ENCODE data around the gene CFAP161.

Gene CFAP161

DNA sequence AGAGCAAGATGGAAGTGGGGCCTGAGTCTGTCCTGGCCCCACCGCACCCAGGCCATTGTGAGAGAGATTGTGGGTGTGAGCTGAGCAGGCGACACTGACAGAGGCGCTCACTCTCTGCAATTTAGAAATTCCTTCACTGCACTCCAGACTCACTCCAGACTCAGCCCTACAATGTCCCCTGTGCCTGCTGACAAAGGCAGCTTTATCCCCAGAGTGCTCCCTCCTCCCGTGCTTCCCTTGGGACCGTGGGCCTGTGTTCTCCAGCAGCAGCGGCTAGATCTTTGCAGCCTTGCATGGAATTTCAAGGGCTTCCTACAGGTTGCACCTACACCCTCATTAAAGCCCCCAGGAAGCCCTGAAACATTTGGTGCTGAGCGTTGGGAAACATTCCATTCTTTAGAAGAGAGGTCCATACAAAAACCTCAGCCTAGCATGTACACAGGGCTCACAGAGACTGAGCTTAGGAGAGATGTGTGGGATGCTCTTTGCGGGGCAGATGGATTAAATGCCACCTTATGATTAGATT, 61.3 kb downstream of the CFAP161 start:
- DNase-seq = no peak
- in situ Hi-C loops (cut with HindIII; ENCODE audit: low pct_ligation_motif_present, low pct_unique_long_range_greater_than_20kb, low sequenced_read_pairs) = no loop called here

DNA sequence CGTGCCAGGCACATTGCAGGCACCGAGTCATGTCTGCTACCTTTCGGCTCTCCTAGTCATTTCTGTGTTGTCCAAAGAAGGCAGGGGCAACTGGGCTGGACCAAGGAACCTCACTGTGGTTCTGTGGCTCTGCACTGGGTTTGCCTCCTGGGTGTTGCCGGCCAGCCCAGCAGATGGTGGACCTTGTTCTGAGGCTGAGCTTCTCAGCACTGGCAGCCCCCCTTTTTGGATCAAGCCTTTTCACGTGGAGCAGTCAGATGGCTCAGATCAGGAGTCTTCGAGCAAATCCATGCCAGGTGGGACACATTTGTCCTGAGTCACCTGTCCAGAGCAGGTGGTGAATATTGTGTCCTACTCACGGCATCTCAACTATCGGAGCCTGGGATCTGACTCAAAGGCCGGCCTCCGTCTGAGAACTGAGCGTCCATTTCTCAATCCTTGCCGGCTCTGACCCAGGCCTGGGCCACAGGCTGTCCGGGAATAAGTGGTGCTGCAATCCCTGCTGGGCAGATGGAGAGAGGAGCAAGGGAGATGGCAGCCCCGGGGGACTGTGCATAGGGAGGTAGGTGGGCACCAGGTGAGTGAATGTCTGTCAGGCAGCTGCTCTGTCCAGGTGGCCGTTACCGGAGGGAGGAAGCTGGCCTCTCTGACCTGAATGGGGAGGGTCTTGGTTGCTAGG, 62.6 kb downstream of the CFAP161 start, which contains the start of gene IL16:
Gene IL16 (plus strand): TSS at position 304 of the 679 bp plus-strand sequence. CDS start 28,521 bp downstream, outside the sequence.
- no peak for DNase-seq
- in situ Hi-C loops (cut with HindIII; ENCODE audit: low pct_ligation_motif_present, low pct_unique_long_range_greater_than_20kb, low sequenced_read_pairs) = no loop called here

DNA sequence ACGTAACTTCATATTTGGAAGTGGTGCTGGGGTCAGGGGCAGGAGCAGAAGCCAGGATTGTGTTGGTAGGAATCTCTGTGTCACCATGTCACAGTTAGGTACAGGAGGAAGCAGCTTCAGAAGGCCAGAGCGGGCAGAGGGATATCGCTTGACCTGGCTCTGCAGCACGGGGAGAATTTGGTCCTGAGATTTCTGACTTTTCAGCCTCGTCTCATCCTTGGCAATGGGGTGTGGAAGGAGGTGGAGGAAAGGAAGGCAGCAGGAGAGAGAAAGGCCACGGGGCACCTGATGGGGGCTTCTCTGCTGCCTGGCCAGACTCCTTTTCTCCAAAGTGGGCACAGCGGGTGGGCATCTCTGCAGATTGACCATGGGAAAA, 63.2 kb downstream of the CFAP161 start:
- in situ Hi-C loops (cut with HindIII; ENCODE audit: low pct_ligation_motif_present, low pct_unique_long_range_greater_than_20kb, low sequenced_read_pairs) = no loop called here
- DNase-seq = no peak

DNA sequence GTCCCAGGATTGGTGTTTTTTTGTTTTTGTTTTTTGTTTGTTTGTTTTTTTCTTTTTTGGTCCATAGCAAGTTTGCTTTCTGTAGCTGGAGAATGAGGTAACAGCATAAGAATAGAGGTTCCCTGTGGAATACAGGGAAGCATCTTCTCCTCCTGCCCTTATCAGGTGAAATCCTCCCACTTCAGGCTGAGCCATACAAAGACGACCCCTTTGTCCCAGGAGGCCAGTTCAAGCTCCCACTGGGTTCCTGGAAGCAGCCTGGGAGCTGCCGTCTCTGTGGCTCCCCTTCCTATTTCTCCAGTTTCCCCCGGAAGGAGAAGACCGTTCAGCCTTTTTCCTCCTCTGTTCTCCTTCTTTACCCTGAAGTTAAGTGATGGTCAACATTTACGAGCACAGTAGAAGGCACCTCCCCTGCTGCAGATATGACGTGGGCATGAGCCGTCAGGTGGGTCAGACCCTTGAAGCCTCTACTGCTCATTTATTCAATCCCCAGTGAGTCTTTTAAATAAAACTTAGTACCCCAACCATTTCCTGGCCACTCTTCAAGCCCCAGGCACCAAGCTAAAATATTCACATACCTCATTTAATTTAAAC, 63.7 kb downstream of the CFAP161 start:
- in situ Hi-C loops (cut with HindIII; ENCODE audit: low pct_ligation_motif_present, low pct_unique_long_range_greater_than_20kb, low sequenced_read_pairs) = no loop called here
- no peak for DNase-seq

All from ACHN (cell line).